A549 treated with CORT108297 at 1 μM for 4 hours (cell line): Measurements from ENCODE around the gene EFCAB3. TPM values are rescaled to one million over a fixed set of nuclear protein-coding genes. Genes with fewer than 3 reads are reported as not detected.

ENCODE experiments used
- total RNA-seq: library from RNA; stranded (reverse); fragments of 200-300 nt; extraction: Qiagen RNA extraction; gene quantifications from 5 replicates; pipeline ENCODE4 v1.2.3, GENCODE V29; 2022

Gene EFCAB3
- total RNA-seq = not detected in 5 replicates

GRCh38 chr17:62380253-62380652, at the start of gene EFCAB3:
TSS of gene EFCAB3 (plus strand) at chr17:62380553. CDS start at chr17:62382980, 2,427 bp downstream.

DNA sequence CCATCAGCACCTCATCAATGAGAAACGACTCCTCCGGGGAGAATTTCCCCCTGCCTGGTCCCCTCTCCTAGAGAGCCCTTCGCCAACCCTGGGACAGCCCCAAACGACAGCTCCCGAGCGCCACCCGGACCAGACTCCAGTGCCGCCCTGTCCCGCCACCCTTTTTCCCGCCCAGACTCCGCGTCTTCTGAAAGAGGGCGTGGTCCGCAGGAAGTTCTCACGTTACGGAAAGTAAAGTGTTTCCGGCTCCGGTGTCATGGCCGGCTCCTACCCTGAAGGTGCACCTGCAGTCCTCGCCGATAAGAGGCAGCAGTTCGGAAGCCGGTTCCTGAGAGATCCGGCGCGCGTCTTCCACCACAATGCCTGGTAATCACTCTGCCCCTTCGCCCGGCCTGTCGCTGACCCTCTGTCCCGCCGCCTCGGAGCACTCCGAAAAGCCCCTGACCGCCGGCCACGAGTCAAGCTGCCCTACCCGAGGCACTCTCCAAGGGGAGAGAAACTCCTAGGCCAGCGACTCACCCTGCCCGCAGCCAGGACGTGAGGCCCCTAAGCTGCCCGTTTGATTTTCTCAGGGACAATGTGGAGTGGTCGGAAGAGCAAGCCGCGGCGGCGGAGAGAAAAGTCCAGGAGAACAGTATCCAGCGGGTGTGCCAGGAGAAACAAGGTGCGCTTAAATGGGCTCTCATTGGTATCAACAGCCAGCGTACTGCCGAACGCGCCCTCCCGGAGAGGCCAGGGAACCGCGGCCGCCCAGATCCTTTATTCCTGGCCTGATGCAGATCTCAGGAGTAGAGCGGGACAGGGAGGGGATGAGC, 43.5 kb downstream of the EFCAB3 start, which contains the start of gene METTL2A:
Gene METTL2A, plus strand, starts transcription at position 251 of the 815 bp plus-strand sequence. Its CDS starts 6 bp downstream, at position 257.

Other genes with a start within 250 kb of the EFCAB3 start
- gene METTL2A, start 43.3 kb downstream of the EFCAB3 start, total RNA-seq = 28.2 to 30.2 TPM (median 30.0 TPM) in 5 replicates
- 27.9 to 40.4 TPM (median 33.7 TPM) in 5 replicates for gene TLK2, start 98.3 kb downstream of the EFCAB3 start, total RNA-seq
- gene MRC2, start 247.1 kb downstream of the EFCAB3 start, total RNA-seq = 36.8 to 65.7 TPM (median 56.0 TPM) in 5 replicates